HG03442 (cell line): Measurements from ENCODE around the gene TSPAN10.

Experiments
- ATAC-seq: cut with Tn5 transposase; IDR thresholded peaks from one replicate; pipeline ENCODE4 v1.9.1; 2021; ENCODE audit warnings: mild to moderate bottlenecking, moderate library complexity; ENCODE audit not compliant: unreplicated experiment

Gene TSPAN10

GRCh38 chr17:81631482-81631881, 5.5 kb upstream of the TSPAN10 start:
- ATAC-seq, result no peak

DNA sequence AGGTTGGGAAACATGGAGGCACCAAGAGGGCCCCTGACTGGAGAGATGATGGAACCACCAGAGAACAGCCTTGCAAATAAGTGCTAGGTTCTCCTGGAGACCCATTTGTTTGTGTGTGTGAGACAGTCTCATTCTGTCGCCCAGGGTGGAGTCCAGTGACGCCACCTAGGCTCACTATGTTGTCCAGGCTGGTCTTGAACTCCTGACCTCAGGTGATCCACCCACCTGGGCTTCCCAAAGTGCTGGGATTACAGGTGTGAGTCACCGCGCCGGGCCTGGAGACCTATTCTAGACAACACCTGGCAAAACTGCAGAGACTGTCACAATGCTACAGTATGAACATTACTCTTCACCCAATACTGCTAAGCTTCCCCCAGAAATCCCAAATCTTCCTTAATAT, 1.6 kb upstream of the TSPAN10 start:
- ATAC-seq, result no peak

- ATAC-seq, result no peak
Observed at GRCh38 chr17:81635973-81636504, 957 bp upstream of the TSPAN10 start.

DNA sequence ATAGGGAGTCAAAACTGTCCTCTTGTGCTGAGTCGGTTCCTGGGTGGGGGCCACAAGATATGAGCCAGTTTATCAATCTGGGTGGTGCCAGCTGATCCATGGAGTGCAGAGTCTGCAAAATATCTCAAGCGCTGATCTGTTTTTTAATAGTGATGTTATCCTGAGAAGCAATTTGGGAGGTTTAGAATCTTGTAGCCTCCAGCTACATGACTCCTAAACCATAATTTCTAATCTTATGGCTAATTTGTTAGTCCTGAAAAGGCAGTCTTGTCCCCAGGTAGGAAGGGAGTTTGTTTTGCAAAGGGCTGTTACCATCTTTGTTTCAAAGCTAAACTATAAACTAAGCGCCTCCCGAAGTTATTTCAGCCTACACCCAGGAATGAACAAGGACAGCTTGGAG, 1.7 kb downstream of the TSPAN10 start:
- ATAC-seq, result no peak

DNA sequence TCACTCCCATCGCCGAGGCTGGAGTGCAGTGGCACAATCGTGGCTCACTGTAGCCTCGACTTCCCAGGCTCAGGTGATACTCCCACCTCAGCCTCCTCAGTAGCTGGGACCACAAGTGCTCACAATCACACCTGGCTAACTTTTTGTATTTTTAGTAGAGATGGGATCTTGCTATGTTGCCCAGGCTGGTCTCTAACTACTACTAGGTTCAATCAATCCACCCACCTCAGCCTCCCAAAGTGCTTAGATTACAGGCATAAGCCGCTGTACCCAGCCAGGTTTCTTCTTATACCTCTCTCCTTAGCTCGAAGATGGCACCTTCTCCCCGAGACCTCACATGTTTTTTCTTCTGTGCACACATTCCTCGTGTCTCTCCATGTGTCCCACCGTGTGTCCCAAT, 3.0 kb downstream of the TSPAN10 start:
- no peak for ATAC-seq

- no peak for ATAC-seq
Observed at GRCh38 chr17:81641825-81642489, 5.0 kb downstream of the TSPAN10 start.

GRCh38 chr17:81644496-81644895, 7.5 kb downstream of the TSPAN10 start:
- no peak for ATAC-seq

DNA sequence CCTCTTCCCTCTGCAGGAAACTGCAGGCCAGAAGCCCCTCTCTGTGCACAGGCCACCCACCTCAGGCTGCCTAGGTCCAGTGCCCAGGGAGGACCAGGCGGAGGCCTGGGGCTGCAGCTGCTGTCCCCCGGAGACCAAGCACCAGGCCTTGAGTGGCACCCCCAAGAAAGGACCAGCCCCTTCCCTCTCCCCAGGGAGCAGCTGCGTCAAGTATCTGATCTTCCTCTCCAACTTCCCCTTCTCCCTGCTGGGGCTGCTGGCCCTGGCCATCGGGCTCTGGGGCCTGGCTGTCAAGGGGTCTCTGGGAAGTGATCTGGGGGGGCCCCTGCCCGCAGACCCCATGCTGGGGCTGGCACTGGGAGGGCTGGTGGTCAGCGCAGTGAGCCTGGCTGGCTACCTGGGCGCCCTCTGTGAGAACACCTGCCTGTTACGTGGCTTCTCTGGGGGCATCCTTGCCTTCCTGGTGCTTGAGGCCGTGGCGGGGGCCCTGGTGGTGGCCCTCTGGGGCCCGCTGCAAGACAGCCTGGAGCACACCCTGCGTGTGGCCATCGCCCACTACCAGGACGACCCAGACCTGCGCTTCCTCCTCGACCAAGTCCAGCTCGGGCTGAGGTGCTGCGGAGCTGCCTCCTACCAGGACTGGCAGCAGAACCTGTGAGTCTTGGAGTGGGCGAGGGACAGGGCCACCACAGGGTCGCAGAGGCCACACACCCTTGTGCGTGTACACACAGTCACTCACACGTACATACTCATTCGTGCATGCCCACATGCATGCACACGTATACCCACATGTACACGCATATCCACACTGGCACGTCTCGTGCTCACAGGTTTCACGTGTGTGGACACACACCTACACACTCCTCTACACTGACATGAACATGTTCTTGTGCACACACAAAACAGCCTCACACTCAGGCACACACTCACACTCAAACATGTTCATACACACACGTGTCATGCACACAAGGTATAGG, 8.3 kb downstream of the TSPAN10 start:
- ATAC-seq, result no peak

- no peak for ATAC-seq
Observed at GRCh38 chr17:81646869-81647600, 10.0 kb downstream of the TSPAN10 start.

- ATAC-seq, result no peak
Observed at GRCh38 chr17:81647640-81648012, 10.6 kb downstream of the TSPAN10 start.

- no peak for ATAC-seq
Observed at GRCh38 chr17:81648013-81648706, 11.2 kb downstream of the TSPAN10 start.

GRCh38 chr17:81648707-81649085, 11.7 kb downstream of the TSPAN10 start:
- no peak for ATAC-seq

DNA sequence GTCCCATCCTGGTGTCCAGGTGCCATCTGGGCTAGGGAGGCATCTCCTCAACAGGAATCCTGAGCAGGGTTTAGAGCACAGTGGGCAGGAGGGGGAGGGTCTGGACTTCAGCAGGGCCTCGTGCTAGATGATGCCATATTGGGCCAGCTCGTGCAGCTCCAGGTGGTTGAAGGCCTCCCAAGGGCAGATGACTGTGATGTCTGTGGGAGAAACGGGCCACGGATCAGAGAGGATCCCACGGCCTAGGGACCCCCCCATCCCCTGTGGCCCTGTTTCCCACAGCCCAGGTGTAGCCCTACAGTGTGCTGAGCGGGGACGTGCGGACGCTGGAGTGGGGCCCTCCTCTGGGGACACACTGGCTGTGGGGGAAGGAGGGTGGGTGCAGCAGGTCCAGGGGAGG, 14.0 kb downstream of the TSPAN10 start:
- no peak for ATAC-seq

DNA sequence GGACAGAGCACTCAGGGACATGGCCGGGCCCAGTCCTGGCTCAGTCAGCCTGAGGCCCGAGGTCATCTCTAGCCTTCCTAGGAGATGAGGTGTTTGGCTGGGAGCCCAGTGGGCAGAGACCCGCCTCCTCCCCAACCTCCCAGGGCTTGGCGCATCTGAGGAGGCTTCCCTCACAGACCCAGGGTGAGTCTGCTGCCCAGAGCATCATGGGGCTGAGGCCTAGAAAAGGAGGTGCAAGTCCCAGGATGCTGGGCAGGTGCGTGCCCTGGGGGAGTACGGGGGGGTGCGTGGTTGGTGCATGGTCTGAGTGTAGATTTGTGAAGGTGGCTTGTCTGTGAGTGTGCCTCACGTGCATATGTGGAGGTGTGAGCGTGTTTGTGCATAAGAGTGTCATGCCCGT, 14.7 kb downstream of the TSPAN10 start:
- no peak for ATAC-seq

DNA sequence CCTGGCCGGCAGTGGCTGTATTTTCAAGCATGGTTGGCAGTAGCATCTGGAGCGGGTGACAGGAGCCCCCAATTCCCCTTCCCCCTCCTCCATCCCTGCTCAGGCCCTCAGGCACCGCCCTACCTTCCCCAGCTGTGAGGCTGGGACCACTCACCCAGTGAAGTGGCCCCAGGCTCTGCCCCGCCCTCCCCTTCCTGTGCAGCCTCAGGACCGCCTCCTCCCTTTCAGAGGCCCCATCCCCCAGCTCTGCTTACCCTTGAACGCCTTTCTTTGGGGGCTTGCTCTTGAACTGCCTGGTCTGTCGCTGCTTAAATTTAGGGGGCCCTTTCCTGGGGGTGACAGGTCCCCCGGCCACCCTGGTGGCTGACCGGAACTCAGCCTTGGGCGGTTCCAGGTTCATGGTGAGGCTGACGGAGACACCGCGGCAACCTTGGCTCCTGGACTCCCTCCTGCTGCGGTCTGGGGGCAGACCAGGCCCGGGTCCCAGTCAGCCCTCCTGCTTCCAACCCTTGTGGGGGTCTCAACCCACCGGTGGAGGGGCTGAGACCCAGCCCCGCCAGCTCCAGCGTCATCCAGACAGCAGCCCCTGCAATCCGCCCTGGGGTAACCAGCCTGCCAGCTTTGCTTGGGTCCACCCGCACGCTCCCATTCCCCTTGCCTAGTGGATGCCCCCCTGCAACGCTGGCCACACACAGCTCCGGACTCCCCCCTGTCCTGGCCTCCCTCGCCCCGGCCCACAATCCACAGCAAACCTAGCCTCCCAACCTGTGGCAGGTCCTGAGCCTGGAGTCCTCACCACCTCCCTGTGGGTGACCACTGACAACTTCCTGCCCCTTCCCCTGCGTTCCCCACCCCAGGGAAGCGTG, 16.1 kb downstream of the TSPAN10 start:
- no peak for ATAC-seq

DNA sequence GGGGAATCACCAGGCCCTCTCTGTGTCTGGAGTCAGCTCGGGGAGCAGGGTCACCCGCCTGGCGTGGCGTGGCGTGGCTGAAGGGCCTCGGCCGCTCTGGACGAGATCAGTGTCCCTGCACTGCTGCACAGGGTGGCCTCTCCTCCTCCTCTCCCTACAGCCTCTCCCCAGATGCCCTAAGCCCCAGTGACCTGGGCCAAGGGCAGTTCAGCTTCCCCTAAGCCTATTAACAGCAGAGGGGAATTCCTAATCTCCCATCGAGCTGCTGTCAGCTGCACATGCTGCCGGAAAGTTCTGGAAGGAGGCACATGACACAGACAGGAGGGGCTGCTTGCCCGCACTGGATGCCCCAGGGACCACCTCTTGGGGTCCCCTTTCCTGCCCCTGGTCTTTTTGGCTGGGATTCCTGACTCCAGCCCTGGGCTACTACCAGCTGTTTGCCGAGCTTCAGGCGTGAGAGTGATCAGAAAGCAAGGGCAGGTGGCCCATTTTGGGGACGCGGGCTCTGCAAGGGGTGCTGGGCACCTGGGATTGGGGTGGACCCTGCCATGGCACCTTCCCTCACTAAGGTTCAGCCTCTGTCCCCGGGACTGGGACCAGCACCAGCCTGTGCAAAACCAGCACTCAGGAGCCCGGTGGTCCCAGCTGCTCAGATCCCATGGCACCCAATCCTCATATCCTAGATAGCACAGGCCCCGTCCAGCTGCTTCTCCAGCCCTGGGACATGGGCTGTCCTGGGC, 18.6 kb downstream of the TSPAN10 start:
- ATAC-seq, result no peak

GRCh38 chr17:81656118-81656743, 19.2 kb downstream of the TSPAN10 start, which contains the start of gene PDE6G:
Gene PDE6G (minus strand): TSS chr17:81656542. CDS start chr17:81653305, 3,237 bp downstream.
- ATAC-seq, result no peak

- no peak for ATAC-seq
Observed at GRCh38 chr17:81656835-81657234, 19.8 kb downstream of the TSPAN10 start.
